Measurements from ENCODE around the gene MAP4K4.

MAP4K4 gene

DNA sequence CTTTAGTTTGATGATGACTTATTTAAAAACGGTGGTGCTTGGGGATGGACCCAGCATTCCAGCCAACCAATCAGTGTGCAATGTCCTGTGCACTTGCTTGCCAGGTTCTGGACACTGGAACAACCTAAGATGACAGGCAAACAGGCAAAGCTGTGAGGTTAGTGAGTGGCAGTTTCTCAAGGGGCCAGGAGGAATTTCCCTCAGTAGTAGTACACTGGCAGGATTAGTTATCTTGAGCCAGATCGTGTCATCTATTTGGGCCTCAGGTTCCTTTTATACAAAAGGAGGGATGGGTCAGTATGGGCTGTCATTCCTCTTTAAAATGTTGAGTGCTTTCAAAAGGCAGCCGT is 26.6 kb downstream of the MAP4K4 start:
- no peak for DNase-seq

DNA sequence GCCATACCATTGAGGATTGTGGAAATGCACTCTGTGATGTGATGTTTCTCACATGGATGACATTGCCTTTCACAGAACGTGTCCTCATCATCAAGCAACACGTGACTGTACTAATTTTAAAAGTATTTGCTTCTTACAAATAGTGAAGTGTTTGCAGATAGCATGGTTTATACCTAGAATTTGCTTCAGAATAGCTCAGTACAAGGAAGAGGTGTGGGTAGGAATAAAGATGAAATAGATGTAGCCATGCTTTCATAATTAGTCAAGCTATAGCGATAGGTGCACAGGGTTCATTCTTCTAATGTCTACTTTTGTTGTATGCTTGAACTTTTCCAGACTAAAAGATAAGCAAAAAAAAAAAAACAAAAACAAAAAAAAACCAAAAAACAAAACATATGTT is 27.5 kb downstream of the MAP4K4 start:
- DNase-seq: no peak

DNA sequence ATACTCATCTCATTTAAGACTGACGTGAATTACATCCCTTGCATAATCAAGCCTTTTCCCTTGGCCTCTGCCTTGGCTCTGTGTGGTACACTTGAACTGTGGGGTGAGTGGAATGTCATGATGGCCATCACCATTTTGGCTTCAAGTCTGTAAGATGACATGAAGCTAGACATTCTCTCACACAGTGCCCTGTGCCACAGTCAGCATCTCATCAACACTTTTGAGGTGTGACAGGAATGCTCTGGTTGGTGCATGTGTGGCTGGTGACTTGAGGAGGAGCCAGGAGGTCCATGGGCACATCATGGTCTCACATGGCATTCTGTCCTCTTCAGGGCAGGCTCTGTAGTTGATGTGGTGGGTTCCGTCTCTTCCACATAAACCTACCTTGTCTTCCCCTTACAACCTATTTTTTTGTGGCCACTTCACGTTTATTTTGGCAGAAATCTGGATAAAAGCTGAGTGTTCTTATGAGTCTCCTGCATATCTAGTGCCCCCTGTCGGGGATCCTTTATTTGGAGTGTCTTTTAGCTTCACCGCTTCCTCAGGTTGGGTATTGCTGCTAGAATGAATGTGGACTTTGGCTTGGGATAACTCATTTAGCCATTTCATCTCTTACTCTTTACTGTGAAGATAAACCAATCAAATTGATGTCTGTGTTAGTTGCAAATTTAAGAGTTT is 28.1 kb downstream of the MAP4K4 start:
- DNase-seq: no peak

DNA sequence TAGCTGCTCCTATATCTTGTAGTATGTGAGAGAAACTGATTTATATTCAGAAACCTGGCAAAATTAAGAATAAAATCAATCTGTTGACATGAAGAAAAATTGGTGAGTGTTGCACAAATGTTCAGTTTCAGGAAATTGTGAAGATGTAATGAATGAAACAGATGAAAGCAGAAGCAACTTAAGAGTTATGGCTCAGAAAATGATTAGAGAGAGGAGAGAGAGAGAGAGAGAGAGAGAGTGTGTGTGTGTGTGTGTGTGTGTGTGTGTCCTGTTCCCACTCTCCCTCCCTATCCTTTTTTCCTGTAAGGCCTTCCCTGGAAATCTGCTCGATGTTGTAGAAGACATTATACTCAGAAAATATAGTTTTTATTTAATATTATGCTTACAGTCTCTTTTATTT is 31.4 kb downstream of the MAP4K4 start:
- no peak for DNase-seq

DNA sequence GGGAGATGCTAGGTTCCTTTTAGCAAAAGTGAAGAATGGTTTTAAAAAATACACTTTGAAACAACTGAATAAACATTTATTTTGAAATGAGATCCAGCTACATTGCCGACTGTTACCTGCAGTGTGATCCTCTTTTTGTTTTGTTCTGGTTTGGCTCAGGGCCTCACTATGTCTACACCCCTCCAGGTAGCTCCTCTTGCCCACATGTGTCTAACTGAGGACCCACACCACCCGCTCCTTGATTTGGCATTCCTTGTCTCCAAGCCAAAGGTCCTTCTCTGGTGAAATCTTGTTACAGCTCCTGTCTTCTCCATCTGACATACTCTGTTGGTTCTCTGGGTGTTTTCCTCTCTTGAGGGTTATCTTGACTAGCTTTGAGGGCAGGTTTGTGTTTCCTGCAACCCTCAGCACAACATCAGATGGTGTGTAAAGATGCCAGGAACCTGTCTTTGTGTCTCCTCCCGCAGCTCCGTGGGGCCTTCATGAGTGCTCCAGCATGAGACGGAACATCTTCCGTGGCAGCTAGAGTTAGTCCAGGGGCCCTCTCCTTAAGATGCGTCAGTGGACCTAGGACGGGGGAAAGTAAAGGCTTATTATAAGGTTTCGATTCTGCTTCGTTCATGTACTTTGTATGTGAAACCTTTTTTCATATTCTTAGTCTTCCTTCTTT is 32.1 kb downstream of the MAP4K4 start:
- DNase-seq: peak; percentile 35

DNA sequence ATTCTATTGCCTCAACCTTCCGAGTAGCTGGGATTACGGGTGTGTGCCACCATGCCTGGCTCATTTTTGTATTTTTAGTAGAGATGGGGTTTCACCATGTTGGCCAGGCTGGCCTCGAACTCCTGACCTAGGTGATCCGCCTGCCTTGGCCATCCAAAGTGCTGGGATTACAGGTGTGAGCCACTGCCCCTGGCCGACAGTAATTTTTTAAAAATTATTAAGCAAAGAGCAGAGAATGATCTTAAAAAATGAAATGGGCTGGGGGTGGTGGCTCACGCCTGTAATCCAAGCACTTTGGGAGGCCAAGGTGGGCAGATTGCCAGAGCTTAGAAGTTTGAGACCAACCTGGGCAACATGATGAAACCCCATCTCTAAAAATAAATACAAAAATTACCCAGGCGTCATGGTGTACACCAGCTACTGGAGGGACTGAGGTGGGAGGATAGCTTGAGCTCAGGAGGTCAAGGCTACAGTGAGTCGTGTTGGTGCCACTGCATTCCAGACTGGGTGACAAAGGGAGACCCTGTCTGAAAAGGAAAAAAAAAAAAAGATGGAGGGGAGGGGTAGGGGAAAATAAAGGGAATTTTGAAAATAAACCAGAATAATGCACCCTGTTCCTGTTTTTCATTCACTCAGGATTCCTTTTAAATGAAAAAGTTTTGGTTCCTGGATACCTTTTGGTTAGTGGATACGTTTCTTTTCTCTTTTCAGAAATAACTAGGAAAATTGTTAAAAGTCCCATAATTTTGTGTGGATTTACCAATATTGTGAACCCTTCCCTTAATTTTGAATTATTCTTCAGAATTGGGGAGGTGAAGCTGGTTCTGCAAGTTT is 33.9 kb downstream of the MAP4K4 start:
- no peak for DNase-seq

DNA sequence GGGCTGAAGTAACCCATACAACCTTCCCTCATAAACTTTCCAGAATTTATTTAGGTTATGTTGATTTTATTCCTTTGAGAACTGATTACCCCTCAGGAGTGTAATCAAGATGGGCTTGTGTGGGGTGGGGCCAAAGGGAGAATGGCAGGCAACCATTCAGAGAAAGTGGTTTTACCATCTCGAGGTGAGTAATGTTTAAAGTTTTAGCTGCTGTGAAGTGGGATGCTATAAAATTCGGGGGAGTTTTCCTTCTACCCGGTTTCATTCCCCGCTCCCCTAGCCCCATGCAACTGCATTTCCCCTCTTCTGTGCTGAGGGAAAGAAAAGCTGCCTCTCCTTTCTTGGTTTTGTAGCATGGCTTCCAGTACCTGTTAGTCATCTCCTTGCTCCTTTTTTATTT is 34.7 kb downstream of the MAP4K4 start:
- no peak for DNase-seq

DNA sequence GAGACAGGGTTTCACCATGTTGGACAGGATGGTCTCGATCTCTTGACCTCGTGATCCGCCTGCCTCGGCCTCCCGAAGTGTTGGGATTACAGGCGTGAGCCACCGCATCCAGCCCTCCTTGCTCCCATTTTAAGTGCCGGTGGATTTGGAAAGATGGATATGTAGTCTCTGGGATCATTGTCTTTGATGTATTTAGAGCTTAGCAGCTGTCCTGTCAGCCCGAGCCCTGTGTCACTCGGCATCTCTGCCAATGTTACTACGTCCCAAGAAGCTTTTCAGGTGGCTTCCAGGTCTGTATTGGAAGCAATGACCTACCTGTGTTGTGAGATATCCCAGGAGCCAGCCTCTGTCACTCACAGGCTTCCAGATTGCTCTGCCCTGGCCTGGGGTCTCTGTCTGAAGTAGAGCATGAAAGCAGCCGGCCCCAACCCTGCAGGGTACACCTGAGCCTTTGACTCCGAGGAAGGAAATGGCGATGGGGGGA is 35.3 kb downstream of the MAP4K4 start:
- DNase-seq: no peak

DNA sequence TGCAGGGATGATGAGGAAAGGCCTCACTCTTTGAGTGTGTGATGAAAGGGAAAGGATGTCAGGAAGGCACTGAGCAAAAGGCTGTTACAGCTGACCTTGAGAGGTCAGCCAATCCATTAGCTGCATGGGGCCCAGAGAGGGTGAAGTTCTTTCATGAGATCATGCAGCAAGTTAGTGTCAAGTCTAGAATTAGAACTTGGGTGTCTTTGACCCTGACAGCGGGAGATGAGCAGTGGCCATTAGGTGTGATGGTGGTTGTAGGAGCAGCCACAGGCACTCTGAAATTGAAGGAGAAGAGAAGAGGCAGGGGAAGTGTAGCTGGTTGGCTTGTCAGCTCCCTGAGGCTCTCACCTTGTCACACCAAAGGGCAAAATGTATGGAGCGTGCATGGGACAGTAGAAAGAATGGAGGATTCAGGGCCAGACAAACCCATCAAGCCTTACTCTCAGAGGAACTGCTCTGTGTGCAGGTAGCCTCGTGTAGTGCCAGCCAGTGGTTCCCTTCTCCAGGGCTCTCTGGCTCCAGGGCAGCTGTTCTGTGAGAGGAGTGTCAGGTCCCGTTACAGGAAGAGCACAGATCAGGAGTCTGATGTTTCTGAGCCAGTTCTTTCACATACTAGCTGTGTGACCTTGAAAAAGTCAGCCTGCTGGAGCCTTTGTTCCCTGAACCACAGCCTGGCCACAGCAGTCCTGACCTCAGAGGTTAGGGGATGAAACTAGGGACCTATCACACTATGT is 35.9 kb downstream of the MAP4K4 start:
- DNase-seq: no peak

DNA sequence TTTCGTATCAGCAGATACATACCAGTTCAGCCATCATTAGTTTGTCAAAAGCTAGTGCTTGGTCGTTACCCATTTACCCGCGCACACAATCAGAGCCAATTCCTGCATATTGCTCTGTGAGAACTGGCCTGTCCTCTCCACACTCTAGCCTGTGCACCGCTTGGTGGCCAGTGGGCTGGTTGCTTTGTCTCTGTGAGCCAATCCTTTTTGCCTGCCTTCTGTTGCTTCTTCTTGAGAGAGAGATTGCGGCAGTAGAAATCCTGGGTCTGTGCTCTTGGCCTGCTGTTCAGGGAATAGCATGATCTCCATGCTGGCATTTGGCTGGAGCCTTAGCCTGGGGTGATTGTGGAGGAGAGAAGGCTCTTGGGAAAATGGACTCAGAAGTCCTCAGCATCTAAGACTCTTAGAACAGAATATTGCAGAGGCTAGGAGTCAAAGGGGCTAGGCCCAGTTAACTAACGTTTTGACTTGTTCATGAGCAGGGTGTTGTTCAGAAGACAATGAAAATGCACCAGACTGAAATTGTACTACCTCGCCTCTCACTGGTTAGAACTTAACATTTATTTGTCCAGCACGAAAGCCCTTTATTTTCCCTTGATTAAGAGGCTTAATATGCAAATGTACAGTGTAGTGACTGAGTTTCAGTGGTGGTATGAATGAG is 37.1 kb downstream of the MAP4K4 start:
- no peak for DNase-seq

DNA sequence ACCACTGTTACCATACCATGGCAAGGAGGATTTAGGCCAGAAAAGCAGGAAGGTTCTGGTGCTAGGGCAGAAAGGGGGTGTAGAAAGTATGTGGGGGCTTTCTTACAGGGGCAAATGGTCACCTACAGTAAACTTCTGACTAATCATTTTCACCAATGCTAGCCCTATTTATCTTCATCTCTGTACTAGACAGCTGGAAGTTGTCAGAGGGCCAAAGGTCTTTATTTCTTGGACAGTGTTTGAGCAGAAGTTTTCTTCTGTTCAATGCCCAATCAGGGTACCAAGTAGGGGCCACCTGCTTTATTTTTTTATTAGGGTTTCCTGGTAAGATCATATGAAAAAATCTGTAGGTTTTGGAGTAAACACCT is 37.6 kb downstream of the MAP4K4 start:
- DNase-seq: no peak

DNA sequence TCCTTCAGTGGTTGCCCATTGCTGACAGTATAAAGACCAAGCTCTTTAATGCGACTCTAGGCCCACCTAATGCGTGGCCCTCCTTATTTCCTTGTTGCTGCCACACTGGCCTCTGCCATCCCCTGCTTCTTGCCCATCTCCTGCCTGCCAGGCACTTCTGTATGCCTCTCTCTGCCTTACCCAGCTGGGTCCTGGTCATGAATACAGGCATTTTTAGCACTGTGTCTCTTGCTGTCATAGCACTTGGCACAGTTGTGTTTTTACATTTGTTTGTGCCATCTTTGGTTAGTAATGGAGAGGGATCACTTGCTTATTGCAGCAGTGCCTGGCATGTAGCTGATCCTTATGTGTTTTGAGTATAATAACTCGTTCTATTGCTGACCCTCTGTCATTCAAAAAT is 38.7 kb downstream of the MAP4K4 start:
- DNase-seq: no peak

DNA sequence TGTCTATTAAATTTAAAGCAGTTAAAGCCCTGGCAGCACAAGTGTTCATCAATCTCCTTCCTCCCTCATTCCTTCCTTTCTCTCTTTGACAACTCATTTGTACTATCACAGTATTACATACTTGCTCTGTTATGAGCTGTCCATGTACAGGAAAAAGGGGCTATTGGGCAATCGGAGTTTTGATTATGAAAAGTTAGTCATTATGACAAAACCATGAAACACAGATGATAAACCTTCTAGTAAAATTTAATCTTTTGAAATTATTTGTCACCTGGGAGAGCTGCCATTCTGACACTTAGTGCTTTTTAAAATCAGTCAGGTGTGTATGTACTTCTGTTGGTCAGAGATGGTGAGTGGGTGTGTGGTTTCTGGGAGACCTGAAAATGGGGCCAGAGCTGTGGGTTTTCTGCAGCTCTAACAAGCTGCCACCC is 39.4 kb downstream of the MAP4K4 start:
- DNase-seq: no peak

DNA sequence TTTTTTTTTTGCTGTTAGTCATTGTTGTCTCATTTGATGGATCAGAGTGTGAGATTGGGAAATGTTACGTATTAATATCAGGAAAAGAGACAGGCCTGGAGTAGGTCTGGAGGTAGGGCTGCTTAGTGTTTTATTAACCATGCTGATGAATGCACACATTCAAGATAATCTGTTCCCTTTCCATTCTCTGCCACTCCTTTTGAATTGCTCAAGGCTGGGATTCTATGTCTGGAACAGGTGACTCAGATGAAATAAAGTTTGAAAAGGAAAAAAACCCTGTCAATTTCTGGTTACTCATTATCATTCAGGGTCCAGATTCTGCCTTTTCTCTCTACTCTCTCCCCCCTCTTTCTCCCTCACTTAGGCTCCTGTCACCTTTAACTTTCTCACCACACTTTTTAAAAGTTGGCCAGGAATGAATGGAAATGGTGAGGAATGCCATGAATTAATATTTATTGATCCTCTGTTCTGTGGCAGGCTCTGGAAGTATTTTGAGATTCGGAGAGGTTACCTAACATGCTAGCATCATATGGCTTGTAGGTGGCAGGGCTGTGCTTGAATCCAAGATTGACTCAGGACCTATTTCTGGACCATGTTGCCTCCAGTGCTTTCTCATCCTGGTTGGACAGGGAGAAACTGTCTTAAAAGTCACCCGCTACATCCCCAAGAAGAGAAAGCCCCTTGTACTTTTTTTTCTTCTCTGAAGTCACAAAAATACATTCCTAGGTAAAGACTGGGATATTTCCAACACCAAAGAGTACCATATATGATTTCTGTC is 40.2 kb downstream of the MAP4K4 start:
- no peak for DNase-seq

DNA sequence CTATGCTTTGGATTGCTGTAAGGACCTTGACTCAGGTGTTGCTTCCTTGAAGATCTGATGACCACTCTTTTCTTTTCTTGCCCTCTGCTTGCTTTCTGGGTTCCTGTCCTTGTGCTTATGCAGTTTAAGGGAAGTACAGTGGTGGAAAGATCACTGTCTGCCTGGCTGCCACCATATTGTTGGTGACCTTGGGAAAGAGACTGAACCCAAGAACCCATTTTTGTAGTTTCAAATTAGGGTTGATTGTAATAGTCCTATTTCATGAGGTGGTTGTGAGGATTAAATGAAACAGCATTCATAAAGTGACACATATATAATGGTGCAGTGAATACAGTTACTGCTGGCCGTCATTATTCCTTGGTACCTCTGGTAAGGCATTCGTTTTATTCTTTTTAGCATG is 41.1 kb downstream of the MAP4K4 start:
- DNase-seq: no peak

DNA sequence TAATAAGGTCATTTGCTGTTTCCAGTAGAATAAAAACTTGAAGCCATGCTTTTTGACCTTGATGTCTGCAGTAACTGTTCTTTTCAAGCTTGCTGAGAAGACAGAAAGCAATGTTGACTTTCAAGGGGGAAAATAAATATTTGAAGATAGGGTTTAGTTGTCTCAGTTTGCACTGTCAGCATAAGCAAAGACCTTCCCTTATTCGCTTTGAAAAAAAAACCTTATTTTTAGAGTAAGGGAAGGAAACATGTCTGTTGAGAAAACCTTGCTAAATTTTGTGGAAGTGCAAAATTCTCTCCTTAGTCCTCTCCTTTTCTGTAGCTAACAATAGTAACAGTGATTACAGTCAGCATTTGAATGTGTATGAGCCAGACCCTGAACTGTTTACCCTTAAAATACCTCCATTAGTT is 43.1 kb downstream of the MAP4K4 start:
- DNase-seq: no peak

DNA sequence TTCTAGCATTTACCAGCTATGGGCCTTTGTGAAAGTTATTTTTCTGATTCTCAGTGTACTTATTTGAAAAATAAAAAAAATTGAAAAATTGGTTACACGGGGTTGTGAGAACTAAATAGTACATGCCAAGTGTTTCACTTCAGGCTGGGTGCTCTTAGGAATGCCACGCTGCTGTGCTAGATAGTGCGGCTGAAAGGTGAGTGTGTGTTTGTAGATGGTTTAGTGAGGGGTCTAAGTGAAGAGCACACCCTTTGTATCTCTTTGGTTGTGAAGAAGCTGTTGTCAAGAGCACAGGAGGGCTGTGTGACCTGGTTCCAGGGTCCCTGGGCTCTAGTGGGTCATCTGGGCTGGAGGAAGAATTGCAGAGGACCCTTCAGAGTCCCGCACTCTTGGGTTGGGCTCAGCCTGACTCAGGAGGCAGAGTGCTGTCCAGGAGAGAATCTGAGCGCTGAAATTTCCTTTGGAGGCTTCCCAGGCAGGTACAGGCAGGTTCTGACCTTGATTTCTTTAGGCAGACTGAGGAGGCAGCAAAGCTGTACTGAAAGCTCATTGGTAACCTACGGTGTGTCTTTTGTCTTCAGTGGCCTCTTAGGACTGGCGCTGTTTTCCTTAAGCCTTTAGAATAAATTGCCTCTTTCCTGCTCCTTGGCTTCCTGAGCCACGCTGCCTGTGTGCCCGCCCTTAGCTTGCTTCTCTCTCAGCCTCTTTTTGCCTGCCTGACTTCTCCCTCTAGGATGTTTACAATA is 44.4 kb downstream of the MAP4K4 start:
- no peak for DNase-seq

DNA sequence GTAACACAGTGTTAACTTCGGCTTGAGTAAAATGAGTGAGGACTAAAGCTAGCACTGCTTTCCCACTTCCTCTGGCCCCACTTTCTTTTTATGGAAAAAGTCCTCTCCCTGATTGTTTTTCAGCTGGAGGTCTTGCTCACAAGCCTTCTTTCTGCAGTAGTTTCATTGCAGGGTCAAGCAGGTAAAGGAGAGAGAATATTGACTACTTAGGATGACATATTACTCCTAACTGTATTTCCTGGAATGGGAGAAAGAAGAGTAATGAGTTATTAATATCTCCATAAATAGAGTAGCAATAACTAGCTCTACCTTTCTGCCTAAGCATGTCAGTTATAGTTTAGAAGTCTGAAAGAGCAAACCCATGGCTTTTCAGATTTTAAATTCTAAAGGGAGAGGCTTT is 45.0 kb downstream of the MAP4K4 start:
- no peak for DNase-seq

DNA sequence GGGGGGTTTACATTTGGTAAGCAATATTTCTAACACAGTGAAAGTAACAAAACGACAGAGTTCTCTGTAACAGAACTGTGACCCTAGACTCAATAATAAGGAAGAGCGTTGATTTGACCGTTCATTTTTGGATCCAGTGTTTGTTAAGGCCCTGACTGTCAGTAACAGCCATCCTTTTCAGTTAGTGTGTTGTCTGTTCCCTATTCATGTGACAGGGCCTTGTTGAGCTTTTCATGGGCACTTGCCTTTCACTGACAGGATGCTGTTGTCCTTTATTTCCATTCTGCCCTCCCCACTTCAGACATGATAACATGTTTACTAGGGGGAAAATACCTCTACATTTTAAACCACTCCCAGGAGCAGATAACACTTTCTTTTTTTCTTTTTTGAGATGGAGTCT is 45.8 kb downstream of the MAP4K4 start:
- DNase-seq: no peak

DNA sequence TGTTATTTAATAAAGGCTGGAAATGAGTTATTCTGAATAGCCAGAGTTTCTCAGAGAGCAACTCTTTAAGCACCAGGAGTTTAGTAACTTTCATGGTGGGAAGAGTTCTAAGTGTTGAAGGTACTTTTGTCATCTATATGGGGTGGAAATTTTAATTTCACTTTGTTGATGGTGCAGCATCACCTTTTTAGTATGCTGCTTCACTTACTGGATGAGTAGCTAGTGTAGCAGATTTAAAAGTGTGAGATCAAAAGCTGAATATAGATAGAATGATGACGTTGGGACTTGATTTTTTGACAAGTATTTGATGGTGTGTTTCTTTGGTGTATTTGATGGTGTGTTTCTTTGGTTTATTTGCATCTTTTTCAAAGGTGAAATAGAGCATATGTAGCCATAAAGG is 47.3 kb downstream of the MAP4K4 start:
- no peak for DNase-seq

All from activated CD4-positive, alpha-beta T cell treated with anti-CD3 and anti-CD28 coated beads, Interleukin-2, amount 50 U/mL, for 1 hour (primary cell).